ENCODE results near the gene ZC3H7B.

Gene ZC3H7B

DNA sequence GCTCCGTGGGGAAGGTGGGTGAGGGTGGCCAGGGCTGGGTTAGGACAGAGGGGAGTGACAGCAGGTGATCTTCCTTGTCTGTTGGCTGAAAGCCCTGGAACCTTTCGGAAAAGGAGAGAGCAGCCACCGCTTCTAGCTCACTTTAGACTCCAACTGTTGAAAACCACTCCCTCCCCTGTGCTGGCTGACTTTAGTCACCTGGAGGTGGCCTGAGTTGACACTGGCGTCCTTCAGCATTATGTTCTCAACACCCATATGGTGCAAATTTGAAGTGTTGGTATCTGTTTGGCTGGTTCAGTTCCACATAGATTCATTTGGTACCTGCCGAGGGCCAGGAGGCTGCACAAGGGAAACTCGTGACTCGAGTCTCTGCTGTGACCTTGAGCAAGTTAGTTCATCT is 28.8 kb downstream of the ZC3H7B start:
- in situ Hi-C loops (cut with HindIII; ENCODE audit: low sequenced_read_pairs), result no loop called here

DNA sequence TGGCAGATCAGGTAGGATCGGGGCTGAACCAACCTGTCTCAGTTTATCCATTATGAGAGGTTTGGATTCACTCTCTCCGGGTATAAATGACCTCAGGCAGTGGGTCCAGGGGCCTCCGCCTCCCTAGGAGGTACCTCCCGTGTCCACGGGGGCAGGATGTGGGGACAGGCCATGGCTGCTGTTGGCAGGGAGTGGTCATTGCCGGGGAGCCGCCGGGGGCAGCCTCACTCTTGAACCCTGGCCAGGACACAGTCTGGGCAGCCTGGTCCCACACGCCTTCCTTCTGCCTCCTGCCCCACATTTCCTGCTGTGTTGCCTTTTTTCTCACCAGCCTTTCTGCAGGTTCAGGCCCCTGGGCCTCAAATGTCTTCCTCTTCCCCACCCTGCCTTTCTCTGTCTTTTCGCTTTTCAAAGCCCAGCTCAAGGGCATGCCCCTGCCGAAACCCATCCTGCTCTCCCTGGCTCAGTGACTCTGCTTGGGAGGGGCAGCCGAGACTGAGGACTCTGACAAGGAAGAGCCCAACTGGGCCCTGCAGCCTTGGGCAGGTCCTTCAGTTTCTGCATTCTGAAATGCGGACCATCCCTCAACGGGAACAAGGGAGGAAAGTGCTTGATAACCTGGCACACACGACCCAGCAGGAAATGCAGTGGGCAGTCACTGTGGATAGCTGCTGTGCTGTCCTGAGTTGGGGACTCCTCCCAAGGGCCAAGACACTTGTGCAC is 31.1 kb downstream of the ZC3H7B start:
- in situ Hi-C loops (cut with HindIII; ENCODE audit: low sequenced_read_pairs), result no loop called here

DNA sequence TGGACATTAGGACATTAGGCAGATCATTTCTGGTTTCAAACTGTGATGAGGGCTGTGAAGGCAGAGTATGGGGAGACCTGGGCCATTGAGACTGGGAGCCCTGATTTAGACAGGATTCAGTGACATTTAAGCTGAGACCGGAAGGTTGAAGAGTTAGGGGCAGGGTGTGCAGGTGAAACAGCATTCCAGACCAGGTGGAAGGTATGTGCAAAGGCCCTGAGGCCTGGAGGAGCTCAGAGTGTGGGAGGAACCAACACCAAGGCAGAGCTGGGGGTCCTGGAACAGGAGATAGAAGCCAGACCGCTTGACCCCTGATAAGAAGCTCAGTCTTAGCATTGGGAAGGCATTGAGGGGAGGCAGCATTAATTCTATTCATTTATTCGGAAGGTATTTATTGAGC is 32.5 kb downstream of the ZC3H7B start:
- in situ Hi-C loops (cut with HindIII; ENCODE audit: low sequenced_read_pairs), result no loop called here

DNA sequence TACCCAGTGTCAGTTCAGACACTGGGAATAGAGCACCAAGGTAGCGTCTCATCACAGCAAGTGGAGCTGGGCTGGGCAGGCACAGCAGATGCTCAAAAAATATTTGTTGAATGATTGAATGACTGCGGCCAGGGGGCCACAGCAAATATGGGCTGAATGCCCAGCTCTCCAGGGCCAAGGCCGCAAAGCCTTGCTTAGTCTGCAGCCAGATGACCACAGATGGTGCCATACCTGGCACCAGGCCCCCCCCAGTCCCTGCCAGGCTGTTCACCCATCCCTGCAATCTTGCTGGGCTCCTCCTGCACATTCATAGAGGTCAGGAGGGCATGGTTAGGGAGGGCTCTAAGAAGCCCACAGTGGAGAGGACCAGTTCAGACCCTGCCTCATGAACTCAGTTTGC is 32.9 kb downstream of the ZC3H7B start:
- in situ Hi-C loops (cut with HindIII; ENCODE audit: low sequenced_read_pairs), result no loop called here

DNA sequence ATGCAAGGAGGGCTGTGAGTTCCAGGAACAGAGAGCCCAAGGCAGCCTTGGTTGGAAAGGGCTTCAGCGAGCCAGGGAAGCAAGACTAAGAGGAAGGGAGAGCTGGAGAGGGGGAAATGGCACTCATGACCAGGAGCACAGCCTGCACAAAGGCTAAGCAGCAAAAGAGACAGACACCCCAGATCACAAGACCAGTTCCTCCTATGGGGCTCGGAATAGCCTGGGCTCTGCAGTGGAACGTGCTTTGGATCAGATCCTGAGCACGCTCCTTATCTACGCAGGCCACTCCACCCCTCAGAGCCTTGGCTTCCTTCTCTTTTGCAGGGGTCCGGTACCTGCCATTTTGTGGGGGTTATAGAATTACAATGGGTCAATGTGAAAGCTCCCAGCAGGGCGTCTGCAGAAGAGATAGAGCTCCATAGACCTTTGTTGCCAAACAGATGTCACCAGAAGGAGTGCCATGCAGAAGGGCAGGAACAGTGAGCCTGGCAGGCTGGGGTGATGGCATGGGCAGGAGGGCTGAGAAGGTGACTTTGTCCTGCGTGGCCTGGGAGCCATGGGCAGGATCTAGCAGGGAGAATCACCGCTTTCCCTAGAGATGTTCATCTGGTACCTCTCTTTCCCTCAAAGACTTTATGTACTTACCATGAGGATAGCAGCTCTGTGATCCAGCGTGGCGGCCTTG is 33.8 kb downstream of the ZC3H7B start:
- in situ Hi-C loops (cut with HindIII; ENCODE audit: low sequenced_read_pairs), result no loop called here

DNA sequence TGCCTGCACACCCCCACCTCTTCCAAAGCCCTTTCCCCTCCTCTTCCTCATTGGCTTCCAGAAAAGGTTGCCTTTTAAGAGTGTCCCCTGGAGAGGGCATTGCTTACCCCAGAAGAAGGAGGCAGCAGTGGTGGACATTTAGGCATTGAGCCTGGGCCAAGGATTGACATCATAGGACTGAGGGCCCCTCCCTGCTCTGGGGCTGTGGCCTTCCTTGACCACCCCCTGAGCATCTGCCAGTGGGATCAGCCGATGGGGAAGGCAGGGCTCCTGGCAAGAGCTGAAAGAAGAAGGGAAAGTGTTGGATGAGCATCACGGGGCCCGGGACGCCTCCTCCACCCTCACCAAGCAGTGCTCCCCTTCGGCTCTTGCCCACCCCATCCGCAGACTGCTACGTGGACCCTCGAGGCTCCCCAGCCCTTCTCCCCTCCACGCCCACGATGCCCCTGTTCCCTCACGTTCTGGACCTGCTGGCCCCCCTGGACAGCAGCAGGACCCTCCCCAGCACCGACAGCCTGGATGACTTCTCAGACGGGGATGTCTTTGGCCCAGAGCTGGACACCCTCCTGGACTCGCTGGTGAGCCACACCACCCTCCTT is 37.4 kb downstream of the ZC3H7B start:
- in situ Hi-C loops (cut with HindIII; ENCODE audit: low sequenced_read_pairs), result no loop called here

DNA sequence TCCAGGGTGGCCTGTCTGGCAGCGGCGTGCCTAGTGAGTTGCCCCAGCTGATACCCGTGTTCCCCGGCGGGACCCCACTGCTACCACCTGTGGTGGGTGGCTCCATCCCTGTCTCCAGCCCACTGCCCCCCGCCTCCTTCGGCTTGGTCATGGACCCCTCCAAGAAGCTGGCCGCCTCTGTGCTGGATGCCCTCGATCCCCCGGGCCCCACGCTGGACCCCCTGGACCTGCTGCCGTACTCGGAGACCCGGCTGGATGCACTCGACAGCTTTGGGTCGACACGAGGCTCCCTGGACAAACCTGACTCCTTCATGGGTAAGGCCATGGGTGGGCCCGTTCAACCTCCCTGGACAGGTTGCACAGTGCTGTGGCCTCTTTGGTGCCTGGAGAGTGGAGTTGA is 38.5 kb downstream of the ZC3H7B start:
- in situ Hi-C loops (cut with HindIII; ENCODE audit: low sequenced_read_pairs), result no loop called here

DNA sequence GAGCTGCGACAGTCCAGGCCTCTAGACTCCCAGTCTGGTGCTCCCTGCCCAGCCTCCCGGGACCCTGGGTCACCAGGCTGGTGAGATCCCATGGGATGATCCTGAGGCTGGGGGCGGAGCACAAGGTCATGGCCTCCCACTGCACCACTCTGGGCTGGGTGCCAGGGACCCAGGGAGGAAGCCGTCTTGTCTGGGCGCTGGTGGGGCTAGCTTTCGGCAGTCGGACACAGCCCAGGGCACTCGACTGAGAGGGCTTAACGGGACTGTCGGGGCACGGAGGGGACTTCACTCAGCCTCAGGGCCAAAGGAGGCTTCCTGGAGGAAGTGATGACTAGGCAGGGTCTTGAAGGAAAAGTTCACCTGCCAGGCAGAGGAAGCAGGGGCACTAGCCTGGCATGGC is 39.0 kb downstream of the ZC3H7B start:
- in situ Hi-C loops (cut with HindIII; ENCODE audit: low sequenced_read_pairs), result no loop called here

DNA sequence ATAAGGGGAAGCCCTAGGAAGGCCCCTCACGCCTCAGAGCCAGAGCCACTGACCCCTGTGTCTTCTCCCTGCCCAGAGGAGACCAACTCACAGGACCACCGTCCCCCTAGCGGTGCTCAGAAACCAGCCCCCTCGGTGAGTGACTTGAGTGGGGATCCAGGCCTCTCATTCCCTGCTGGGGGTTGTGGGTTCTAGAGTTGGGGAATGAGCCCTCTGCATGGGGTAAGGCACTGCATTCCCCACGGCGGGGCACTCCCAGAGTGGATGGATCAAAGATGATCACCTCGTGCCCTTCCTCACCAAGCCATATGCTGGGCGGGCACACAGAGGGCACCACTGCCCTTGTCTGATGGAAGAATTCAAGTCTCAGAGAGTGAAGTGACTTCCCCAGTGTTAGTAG is 39.7 kb downstream of the ZC3H7B start:
- in situ Hi-C loops (cut with HindIII; ENCODE audit: low sequenced_read_pairs), result no loop called here

DNA sequence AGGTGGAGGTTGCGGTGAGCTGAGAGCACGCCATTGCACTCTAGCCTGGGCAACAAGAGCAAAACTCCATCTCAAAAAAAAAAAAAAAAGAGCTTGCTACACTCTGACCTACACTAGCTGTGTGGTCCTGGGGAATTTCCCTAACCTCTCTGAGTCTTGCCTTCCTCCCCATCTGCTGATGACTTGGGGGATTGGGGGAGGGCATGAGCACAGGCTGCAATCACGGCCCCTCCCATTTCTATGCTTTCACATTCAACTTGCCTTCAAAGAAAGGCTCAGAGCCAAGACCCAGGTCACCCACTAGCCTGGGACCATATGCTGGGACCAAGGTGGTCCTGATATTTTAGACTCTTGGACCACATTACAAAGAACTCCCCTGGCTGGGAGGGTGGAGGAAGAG is 40.7 kb downstream of the ZC3H7B start:
- in situ Hi-C loops (cut with HindIII; ENCODE audit: low sequenced_read_pairs), result no loop called here

DNA sequence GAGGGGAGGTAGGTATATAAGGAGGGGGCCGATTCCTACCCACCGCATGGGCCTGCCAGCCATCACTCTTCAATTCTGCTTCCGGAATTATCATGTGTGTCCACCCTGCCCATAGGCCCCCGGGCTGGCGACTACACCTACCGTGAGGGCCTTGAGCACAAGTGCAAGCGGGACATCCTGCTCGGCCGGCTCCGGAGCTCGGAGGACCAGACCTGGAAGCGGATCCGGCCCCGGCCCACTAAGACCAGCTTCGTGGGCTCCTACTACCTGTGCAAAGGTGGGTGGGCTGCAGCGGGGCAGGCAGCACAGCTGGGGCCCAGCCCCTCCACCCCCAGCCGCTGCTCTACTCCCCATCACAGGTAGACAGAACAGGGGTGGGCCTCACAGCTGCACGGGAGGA is 42.0 kb downstream of the ZC3H7B start:
- in situ Hi-C loops (cut with HindIII; ENCODE audit: low sequenced_read_pairs), result no loop called here

DNA sequence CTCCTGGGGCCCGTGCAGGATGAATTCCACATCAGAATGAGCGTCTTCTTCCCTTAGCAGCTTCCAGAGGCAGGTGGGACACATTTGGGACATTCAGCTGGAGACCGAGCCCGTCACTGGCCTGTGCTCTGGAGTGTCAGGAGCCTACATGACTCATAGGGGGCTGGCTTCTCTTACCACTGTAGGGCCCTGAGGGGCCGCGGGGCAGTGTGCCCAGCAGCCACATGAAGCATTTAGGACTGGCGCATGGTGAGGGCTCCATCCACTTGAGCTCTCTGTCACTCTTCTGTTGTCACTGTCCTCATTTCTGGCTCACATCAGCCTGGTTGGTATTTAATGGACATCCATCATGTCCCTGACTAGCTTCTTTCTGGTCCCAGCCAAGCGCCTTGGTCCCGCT is 42.4 kb downstream of the ZC3H7B start:
- in situ Hi-C loops (cut with HindIII; ENCODE audit: low sequenced_read_pairs), result no loop called here

DNA sequence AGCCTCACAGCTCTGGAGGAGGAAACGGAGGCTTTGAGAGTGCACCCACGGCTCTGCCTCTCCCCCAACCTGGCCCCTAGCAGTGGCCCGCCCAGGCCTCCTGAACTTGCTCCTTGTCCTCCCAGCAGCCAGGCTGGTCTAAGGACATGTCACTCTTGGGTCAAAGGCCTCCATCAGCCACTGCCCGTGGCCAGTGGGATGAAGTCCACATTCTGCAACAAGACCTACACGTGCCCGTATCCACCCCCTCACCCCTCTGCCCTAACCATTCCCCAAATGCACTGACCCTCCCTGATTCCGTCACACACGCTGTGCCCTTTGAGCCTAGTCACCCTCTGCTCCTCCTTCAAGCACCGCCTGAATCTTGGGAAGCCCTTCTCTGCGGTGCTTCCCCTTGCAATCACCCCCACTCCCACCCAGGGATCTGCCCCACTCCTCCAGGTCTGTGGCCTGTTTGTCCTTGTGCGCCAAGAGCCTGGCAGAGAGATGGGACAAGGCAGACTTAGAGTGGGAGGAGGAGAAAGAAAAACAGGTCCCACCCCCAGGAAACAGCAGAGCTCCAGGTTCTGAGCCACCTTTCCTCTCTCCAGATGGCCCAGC is 43.0 kb downstream of the ZC3H7B start:
- in situ Hi-C loops (cut with HindIII; ENCODE audit: low sequenced_read_pairs), result no loop called here

DNA sequence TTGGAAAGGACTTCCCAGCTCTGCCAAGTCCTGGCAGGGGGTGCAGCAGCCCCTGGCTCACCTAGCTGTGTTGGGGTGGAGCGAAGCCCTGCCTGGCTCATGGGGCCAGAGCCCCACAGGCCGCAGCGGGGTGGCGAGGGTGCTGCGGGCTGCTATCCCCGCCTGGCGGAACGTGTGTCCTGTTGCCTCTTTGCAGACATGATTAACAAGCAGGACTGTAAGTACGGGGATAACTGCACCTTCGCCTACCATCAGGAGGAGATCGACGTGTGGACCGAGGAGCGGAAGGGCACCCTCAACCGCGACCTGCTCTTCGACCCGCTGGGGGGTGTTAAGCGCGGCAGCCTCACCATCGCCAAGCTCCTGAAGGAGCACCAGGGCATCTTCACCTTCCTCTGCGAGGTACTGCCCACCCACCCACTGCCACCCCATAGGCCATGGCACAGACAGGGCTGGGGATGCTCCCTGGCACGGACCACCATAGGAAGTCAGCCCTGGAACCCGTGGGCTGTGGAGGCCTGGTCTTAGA is 44.5 kb downstream of the ZC3H7B start:
- in situ Hi-C loops (cut with HindIII; ENCODE audit: low sequenced_read_pairs), result no loop called here

DNA sequence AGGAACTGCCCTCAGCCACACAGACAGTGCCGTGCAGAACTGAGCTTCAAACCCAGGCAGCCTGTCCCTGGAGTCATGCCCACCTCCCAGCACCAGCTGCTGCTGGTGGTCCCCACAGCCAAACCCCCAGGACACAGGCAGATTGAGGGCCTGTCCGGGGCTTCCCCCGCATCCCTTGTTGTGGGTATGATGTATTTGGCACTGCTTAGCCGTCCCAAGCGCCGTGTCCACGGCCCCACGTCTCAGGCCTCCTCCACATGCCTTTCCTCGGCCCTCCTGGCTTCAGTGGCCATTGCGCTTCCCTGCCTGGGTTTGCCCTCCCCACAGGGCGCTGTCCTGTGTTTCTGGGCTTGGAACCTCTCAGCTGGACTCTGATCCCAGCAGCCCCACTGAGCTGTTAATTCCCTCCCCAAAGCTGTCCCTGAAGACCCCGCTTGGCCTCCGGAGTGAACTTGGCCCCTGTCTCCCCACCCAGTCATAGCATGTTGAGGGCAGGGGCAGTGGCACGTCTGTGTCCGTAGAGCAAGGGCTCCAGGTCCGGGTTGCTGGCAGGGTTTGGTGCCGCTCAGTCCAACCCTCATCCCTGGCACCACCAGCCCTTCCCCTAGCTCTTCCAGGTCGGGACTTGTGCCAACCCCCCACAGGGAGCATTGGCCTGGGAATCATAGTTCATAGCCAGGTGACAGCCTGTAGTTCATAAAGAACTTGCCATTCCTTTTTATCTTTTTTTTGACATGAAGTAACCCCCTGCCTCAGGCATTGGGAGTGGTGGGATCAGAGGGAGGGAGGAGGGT is 45.9 kb downstream of the ZC3H7B start:
- in situ Hi-C loops (cut with HindIII; ENCODE audit: low sequenced_read_pairs), result no loop called here

DNA sequence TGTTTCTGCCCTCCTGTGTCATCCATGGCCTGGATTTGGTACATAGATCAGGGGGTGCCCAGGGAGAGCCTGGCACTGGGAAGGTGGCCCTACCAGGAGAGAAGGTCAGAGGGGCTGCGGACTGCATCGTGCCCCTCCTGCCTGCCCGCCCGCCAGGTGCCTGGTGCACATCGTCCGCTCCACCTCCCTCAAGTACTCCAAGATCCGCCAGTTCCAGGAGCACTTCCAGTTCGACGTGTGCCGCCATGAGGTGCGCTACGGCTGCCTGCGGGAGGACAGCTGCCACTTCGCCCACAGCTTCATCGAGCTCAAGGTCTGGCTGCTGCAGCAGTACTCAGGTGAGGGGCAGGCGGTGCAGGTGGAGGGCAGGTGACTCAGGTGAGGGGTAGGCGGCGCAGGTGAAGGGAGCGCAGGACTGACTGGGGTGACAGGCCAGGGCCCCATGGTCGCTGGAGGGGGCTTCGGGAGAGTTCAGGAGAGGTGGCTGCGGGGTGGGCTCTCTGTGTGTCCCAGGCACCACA is 47.7 kb downstream of the ZC3H7B start:
- in situ Hi-C loops (cut with HindIII; ENCODE audit: low sequenced_read_pairs), result no loop called here

DNA sequence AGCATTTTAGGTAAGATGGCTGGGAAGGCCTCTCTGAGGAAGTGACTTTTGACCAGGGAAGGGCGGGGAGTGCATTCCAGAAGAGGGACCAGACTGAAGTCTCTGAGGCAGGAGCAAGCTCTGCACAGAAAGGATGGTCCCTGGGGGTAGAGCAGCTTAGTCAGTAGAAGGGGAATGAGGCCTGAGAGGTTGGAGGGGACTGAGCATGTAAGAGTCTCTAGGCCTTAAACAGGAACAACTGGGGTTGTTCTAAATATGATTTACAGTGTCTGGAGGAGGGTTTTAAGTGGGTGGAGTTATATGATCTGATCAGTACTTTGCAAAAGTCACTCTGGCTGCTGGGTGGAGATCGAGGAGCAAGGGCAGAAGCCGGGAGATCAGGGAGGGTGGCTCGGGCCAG is 48.8 kb downstream of the ZC3H7B start:
- in situ Hi-C loops (cut with HindIII; ENCODE audit: low sequenced_read_pairs), result no loop called here

DNA sequence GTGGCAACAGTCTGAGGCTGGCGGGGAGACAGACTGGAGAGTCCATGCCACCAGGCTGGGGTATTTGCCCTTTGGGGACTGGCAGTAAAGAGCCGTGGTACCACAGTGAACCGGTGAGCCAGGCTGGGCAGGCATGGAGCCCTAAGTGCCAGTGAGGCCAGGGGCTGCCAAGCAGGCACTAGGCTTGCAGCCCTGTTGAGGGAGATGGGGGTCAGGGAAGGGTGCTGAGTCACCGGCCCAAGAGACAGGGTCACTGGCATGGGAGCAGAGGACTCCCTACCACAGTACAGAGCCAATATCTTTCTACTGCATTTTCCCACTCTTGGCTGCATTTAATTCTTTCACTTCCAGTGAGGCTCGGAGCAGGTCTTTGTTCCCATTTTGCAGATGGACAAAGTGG is 49.7 kb downstream of the ZC3H7B start:
- in situ Hi-C loops (cut with HindIII; ENCODE audit: low sequenced_read_pairs), result no loop called here

DNA sequence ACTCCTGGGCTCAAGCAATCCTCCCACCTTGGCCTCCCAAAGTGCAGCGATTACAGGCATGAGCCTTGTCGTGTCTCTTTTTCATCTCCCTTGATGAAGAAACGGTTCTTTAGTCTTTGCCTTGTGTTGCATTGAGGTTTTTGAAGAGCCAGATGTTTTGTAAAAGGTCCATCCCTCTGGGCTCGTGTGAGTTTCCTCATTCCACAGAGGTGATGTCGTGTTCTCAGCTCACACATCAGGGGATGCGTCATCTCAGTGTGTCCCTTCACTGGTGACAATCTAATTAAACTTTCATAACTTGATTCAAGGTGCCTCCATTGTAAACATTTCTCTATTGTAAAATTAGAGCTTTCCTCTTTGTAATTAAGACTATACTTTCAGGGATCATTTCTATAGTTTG is 50.7 kb downstream of the ZC3H7B start:
- in situ Hi-C loops (cut with HindIII; ENCODE audit: low sequenced_read_pairs), result no loop called here

DNA sequence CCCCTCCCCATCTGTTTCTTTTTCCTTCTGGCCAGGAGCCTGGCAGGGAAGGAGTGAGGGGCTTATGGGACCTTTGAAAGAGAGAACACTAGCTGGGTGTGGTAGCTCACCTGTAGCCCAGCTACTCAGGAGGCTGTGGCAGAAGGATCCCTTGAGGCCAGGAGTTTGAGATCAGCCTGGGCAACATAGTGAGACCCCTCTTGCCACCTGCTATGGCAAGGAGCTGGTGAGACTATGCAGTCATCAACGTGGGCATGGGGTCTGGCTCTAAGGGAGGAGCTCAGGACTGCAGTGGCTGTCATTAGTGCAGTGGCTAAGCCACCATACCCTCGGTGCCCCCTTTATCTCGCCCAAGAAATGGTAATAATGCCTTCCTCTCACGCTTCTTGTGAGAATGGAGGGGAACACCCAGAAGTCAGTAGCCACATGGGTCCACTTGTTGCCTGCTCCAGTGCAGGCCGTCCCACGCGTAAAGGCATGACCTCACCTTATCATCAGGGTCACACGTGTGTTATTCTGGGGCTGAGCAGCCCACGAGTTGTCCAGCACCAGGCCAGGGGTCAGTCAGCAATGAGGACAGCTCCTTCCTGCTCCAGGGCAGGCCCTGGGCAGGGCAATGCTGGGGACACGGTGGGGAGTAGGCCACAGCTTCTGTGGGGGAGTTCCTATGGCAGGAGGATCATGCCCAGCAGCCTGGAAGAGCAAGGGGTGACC is 52.7 kb downstream of the ZC3H7B start:
- in situ Hi-C loops (cut with HindIII; ENCODE audit: low sequenced_read_pairs), result no loop called here
